B cell (primary cell): Measurements from ENCODE around the gene AP1S2. TPM values are rescaled to one million over a fixed set of nuclear protein-coding genes. Genes with fewer than 3 reads are reported as not detected.
A peak's percentile ranks its signal among the peaks of the same experiment; 100 is the strongest.

Source experiments
- ATAC-seq: fragments of 200-7000 bp; cut with Tn5 transposase; one replicate; pipeline ENCODE4 v1.10.0; 2021; ENCODE audit warnings: low read depth, mild to moderate bottlenecking, moderate number of reproducible peaks, moderate library complexity
- CTCF ChIA-PET: fragments of 350-600 bp; sonication (Branson Sonifier 250); formaldehyde crosslinking; loops from one replicate; lab custom pipeline; 2021; ENCODE audit warnings: antibody characterized with exemption, inconsistent platforms; lab: Charles Lee
- POLR2A ChIA-PET: fragments of 350-600 bp; sonication (Branson Sonifier 250); formaldehyde crosslinking; loops from one replicate; lab custom pipeline; 2021; ENCODE audit warnings: antibody characterized with exemption; lab: Charles Lee
- DNase-seq: peaks from one replicate; pipeline ENCODE4 v3.0.0; 2013
- H2AFZ ChIP-seq: 2 replicates; pipeline ENCODE4 v1.6.1; 2012; ENCODE audit warnings: mild to moderate bottlenecking, low read depth, low read length; ENCODE audit not compliant: insufficient read depth, poor library complexity, severe bottlenecking
- H3K27ac ChIP-seq, 2 donors: 1 replicate in 1 of 2; 2 replicates in 1 of 2; pipeline ENCODE4 v1.5.1; 2012 to 2013; ENCODE audit warnings: low read length in 2 of 2, mild to moderate bottlenecking in 2 of 2, moderate library complexity in 1 of 2
- H3K27me3 ChIP-seq, 4 experiments: fragments of 200-600 bp in 1 of 4; sonication (generic) in 1 of 4; replicated peaks in 1 of 4; 1 replicate in 2 of 4; 2 replicates in 2 of 4; pipeline versions ENCODE4 v1.6.1 to v1.7.0; 2013 to 2016; ENCODE audit warnings: low read length in 3 of 4, mild to moderate bottlenecking in 2 of 4, mixed read lengths in 1 of 4, moderate library complexity in 1 of 4; ENCODE audit not compliant: insufficient read depth in 4 of 4, control insufficient read depth in 3 of 4; ENCODE audit errors: control extremely low read depth in 1 of 4
- H3K36me3 ChIP-seq, 2 experiments: replicated peaks in 1 of 2; 1 replicate in 1 of 2; 2 replicates in 1 of 2; pipeline versions ENCODE4 v1.6.1 to v1.7.1; 2013; ENCODE audit warnings: low read length in 1 of 2; ENCODE audit not compliant: insufficient read depth in 2 of 2, control insufficient read depth in 1 of 2; ENCODE audit errors: control extremely low read depth in 1 of 2, extremely low read depth in 1 of 2
- H3K4me1 ChIP-seq, 2 donors: fragments of 200-600 bp in 1 of 2; sonication (generic) in 1 of 2; 1 replicate in 1 of 2; 2 replicates in 1 of 2; pipeline versions ENCODE4 v1.5.1 to v1.6.1; 2013 to 2017; ENCODE audit warnings: low read length in 2 of 2; ENCODE audit not compliant: control insufficient read depth in 2 of 2, insufficient read depth in 2 of 2
- H3K4me2 ChIP-seq: replicated peaks from 2 replicates; pipeline ENCODE3; 2012; ENCODE audit warnings: mild to moderate bottlenecking, low read depth, low read length; ENCODE audit not compliant: poor library complexity, severe bottlenecking
- H3K4me3 ChIP-seq, 5 experiments: fragments of 200-600 bp in 1 of 5; sonication (generic) in 1 of 5; 1 replicate in 3 of 5; 2 replicates in 2 of 5; pipeline versions ENCODE4 v1.5.1 to v1.7.0; 2011 to 2016; ENCODE audit warnings: low read length in 4 of 5, mild to moderate bottlenecking in 4 of 5, low read depth in 2 of 5, control low read depth in 1 of 5, moderate library complexity in 1 of 5; ENCODE audit not compliant: insufficient read depth in 1 of 5; ENCODE audit errors: control extremely low read depth in 1 of 5, extremely low read depth in 1 of 5
- H3K79me2 ChIP-seq: fragments of 200-600 bp; sonication (generic); one replicate; pipeline ENCODE4 v1.6.0; 2016; ENCODE audit warnings: low read length; ENCODE audit not compliant: control insufficient read depth, insufficient read depth
- H3K9ac ChIP-seq: fragments of 200-600 bp; sonication (generic); 2 replicates; pipeline ENCODE4 v1.6.1; 2017; ENCODE audit warnings: mild to moderate bottlenecking, low read length, moderate library complexity
- H3K9me3 ChIP-seq, 3 donors: one replicate each; pipeline versions ENCODE4 v1.6.1 to v1.7.1; 2013; ENCODE audit warnings: low read length in 2 of 3; ENCODE audit not compliant: control insufficient read depth in 2 of 3, insufficient read depth in 1 of 3; ENCODE audit errors: control extremely low read depth in 1 of 3
- H4K20me1 ChIP-seq: 2 replicates; pipeline ENCODE4 v1.6.0; 2012; ENCODE audit warnings: mild to moderate bottlenecking, low read length; ENCODE audit not compliant: insufficient read depth, control insufficient read depth, poor library complexity, severe bottlenecking
- H3K27ac Mint-ChIP-seq: one replicate; pipeline ENCODE4 v1.8.0; 2021; ENCODE audit warnings: mixed read lengths
- H3K27me3 Mint-ChIP-seq: one replicate; pipeline ENCODE4 v1.8.0; 2021; ENCODE audit warnings: mixed read lengths
- H3K4me1 Mint-ChIP-seq: one replicate; pipeline ENCODE4 v1.8.0; 2021; ENCODE audit warnings: mixed read lengths
- H3K4me3 Mint-ChIP-seq: one replicate; pipeline ENCODE4 v1.8.0; 2021; ENCODE audit warnings: mixed read lengths
- H3K9me3 Mint-ChIP-seq: one replicate; pipeline ENCODE4 v1.8.0; 2022; ENCODE audit warnings: mixed read lengths; ENCODE audit not compliant: insufficient read depth
- EZH2 ChIP-seq: IDR thresholded peaks from 2 replicates; pipeline ENCODE4 v1.6.1; 2012; ENCODE audit warnings: borderline replicate concordance, low read depth, mild to moderate bottlenecking, moderate library complexity, low read length; ENCODE audit not compliant: insufficient read depth, poor library complexity, severe bottlenecking
- WGBS: methylation state at CpG from one replicate; pipeline ENCODE4 v1.1.5; 2013; ENCODE audit warnings: missing lambda C conversion rate; ENCODE audit not compliant: insufficient coverage; 5-methylcytosine and 5-hydroxymethylcytosine counted together
- intact Hi-C: fragments of 100-400 bp; cut with micrococcal nuclease; formaldehyde crosslinking; loops from one replicate; pipeline ENCODE4 v1.10.0; 2022
- polyA plus RNA-seq: library from polyadenylated mRNA; depleted of rRNA; stranded (reverse); fragments of >200 nt; gene quantifications from 2 replicates; pipeline ENCODE4 v1.2.3, GENCODE V29; 2012
- total RNA-seq, 2 donors: library from RNA; stranded (reverse); fragments of 120-200 nt in 1 of 2; gene quantifications; 1 replicate in 1 of 2; 2 replicates in 1 of 2; pipeline versions ENCODE4 v1.2.3 to v1.2.4, GENCODE V29; 2013 to 2022
- TF ChIP-seq, protein P1 (sequence below): fragments of 200-600 bp; IDR thresholded peaks from one replicate; pipeline ENCODE4 v1.8.0; 2022; ENCODE audit warnings: antibody characterized with exemption, mild to moderate bottlenecking

The AP1S2 gene
- total and polyA plus RNA-seq, 2 donors (not counting 1 experiment from before 2014, with no cell fraction given): 23.9 to 37.8 TPM

DNA sequence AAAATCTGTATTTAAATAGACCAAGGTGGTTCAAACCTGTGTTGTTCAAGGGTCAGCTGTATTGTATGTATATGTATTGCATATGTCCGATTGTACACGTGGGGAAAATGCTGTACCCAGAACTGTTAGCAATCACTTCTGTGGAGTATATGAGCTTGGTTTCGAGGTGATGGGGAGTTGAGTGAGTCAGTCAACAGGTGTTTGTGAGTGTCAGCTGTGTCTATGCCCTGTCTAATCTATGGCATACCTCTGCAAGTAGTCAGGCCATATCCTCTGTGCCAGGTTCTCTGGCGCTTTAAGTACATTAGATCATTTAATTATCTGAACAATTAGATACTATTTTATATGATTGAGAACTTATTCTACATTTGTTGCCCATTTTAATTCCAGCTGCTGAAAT, 56.9 kb downstream of the AP1S2 start:
- DNase-seq: no peak
- H3K79me2 ChIP-seq: peaks cover 85% of the 10 kb centered on the region
- H3K4me1 ChIP-seq: peaks cover 5 to 10% of the 10 kb centered on the region in 2 donors
- ATAC-seq: no peak
- intact Hi-C loops: no loop called here
- Mint-ChIP-seq H3K27ac (no peak overlapping the region), H3K27me3 (no peaks in the 10 kb centered on the region), H3K9me3 (no peaks in the 10 kb centered on the region), H3K4me3 (no peak overlapping the region), H3K4me1 (peaks cover 29% of the 10 kb centered on the region)
- no peaks in the 10 kb centered on the region for H3K9me3 ChIP-seq
- H3K27ac ChIP-seq: no peak overlapping the region
- H3K36me3 ChIP-seq: peaks cover 4 to 26% of the 10 kb centered on the region in 2 experiments
- 92% methylated on average over 2 of the region's 4 CpGs for WGBS
- no peak overlapping the region for H3K9ac ChIP-seq
- no peak overlapping the region for H2AFZ ChIP-seq
- no peak overlapping the region for H3K4me2 ChIP-seq
- POLR2A ChIA-PET: no interaction called here
- CTCF ChIA-PET: no interaction called here
- no peak overlapping the region for H3K4me3 ChIP-seq
- TF ChIP-seq, protein P1, sequence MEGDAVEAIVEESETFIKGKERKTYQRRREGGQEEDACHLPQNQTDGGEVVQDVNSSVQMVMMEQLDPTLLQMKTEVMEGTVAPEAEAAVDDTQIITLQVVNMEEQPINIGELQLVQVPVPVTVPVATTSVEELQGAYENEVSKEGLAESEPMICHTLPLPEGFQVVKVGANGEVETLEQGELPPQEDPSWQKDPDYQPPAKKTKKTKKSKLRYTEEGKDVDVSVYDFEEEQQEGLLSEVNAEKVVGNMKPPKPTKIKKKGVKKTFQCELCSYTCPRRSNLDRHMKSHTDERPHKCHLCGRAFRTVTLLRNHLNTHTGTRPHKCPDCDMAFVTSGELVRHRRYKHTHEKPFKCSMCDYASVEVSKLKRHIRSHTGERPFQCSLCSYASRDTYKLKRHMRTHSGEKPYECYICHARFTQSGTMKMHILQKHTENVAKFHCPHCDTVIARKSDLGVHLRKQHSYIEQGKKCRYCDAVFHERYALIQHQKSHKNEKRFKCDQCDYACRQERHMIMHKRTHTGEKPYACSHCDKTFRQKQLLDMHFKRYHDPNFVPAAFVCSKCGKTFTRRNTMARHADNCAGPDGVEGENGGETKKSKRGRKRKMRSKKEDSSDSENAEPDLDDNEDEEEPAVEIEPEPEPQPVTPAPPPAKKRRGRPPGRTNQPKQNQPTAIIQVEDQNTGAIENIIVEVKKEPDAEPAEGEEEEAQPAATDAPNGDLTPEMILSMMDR: no peak
- no peak for TF ChIP-seq EZH2
- peaks cover 42% of the 10 kb centered on the region for H4K20me1 ChIP-seq
- H3K27me3 ChIP-seq: no peaks in the 10 kb centered on the region

DNA sequence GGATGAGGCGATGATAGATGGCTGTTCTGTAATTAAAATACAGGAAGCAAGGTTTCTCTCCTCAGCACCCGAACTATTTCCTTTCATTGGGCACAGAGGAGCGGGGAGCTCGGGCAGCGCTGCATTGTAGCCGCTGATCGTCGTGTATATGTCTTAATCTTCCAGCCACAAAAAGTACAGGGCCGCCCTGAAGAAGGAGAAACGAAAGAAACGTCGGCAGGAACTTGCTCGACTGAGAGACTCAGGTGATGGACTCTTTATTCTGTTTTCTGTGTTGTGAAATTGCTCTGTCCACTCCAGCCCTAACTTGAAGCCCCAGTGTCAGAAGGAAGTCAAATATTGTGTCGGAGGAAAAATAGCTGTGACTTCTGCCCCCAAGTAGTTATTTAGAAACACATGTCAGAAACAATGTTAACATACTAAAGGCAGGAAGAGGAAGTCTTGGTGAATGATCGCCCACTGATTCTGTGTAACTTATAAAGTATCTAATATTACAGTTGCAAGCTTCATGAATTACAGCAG, 63.8 kb downstream of the AP1S2 start:
- peaks cover 19% of the 10 kb centered on the region for H4K20me1 ChIP-seq
- peak overlapping the region; percentile 97 for H2AFZ ChIP-seq
- ATAC-seq (peak; percentile 21), DNase-seq (no peak)
- H3K27me3 Mint-ChIP-seq: no peaks in the 10 kb centered on the region
- TF ChIP-seq, protein P1: no peak
- no peak for TF ChIP-seq EZH2
- H3K4me1 ChIP-seq: peaks cover 25 to 27% of the 10 kb centered on the region in 2 donors
- H3K36me3 ChIP-seq: peaks cover 2 to 16% of the 10 kb centered on the region in 2 experiments
- H3K9ac ChIP-seq: peak overlapping the region; percentile 93
- no peaks in the 10 kb centered on the region for H3K27me3 ChIP-seq
- intact Hi-C loops: loop anchor here (1.0 to 5.0 kb wide), 6 partner anchors 9 to 919 kb away; partner anchors contain the start of genes CA5B, FANCB and MOSPD2
- H3K4me2 ChIP-seq: peak overlapping the region; percentile 80
- H3K27ac Mint-ChIP-seq: no peak overlapping the region
- ChIA-PET CTCF (interaction anchor here (0.9 to 1.1 kb wide), 2 partner anchors 9 to 64 kb away, joined by 3 to 4 read pairs; partner anchors contain the start of gene AP1S2), POLR2A (interaction anchor here (1.3 to 1.7 kb wide), 2 partner anchors 53 to 64 kb away, joined by 3 to 9 read pairs; partner anchors contain the start of genes AP1S2 and CA5B)
- no peak overlapping the region for H3K4me3 Mint-ChIP-seq
- H3K4me1 Mint-ChIP-seq: peaks cover 22% of the 10 kb centered on the region
- H3K4me3 ChIP-seq: peak overlapping the region; percentile 74 to 98 (median 88)
- H3K9me3 ChIP-seq: no peaks in the 10 kb centered on the region
- H3K79me2 ChIP-seq: peaks cover 42% of the 10 kb centered on the region
- 0% methylated on average over 1 of the region's 15 CpGs for WGBS
- peak overlapping the region; percentile 88 to 95 for H3K27ac ChIP-seq
- H3K9me3 Mint-ChIP-seq: no peaks in the 10 kb centered on the region
